OCI-LY1 (cell line): ENCODE measurements around the gene GRHL1.
"Not testable (repeated sequence)": the region's sequence is repeated elsewhere in the genome, so short reads cannot be mapped to it uniquely, and the experiment has no call there.

Experiments
- H2AFZ ChIP-seq: fragments of 200-600 bp; sonication (generic), shearing (Covaris generic); 2 replicates; pipeline ENCODE4 v1.6.0; 2014; ENCODE audit warnings: antibody characterized with exemption, mild to moderate bottlenecking, low read length
- H3F3A ChIP-seq: fragments of 200-600 bp; sonication (generic), shearing (Covaris generic); 2 replicates; pipeline ENCODE4 v1.6.0; 2014; ENCODE audit warnings: mild to moderate bottlenecking, antibody characterized with exemption, low read length, moderate library complexity; ENCODE audit not compliant: insufficient read depth
- H3K27ac ChIP-seq: fragments of 200-600 bp; sonication (generic); 2 replicates; pipeline ENCODE4 v1.5.1; 2014; ENCODE audit warnings: low read length, mixed run types, mild to moderate bottlenecking, low read depth; ENCODE audit not compliant: poor library complexity, severe bottlenecking
- H3K27me3 ChIP-seq: fragments of 200-600 bp; sonication (generic); 2 replicates; pipeline ENCODE4 v1.6.0; 2014; ENCODE audit warnings: antibody characterized with exemption, mild to moderate bottlenecking, low read length, moderate library complexity; ENCODE audit not compliant: insufficient read depth
- H3K36me3 ChIP-seq: fragments of 200-600 bp; sonication (generic); 2 replicates; pipeline ENCODE4 v1.6.1; 2014; ENCODE audit warnings: mild to moderate bottlenecking, antibody characterized with exemption, low read length, moderate library complexity, mixed read lengths; ENCODE audit not compliant: insufficient read depth
- H3K4me1 ChIP-seq: fragments of 200-600 bp; sonication (generic); 2 replicates; pipeline ENCODE4 v1.5.1; 2014; ENCODE audit warnings: mild to moderate bottlenecking, low read length, moderate library complexity; ENCODE audit not compliant: insufficient read depth, severe bottlenecking
- H3K4me2 ChIP-seq: fragments of 200-600 bp; sonication (generic), shearing (Covaris generic); 2 replicates; pipeline ENCODE4 v1.6.1; 2014; ENCODE audit warnings: low read length
- H3K4me3 ChIP-seq: fragments of 200-600 bp; sonication (generic); 2 replicates; pipeline ENCODE4 v1.5.1; 2014; ENCODE audit warnings: low read length, low read depth, mild to moderate bottlenecking, mixed read lengths; ENCODE audit not compliant: poor library complexity, severe bottlenecking
- H3K79me2 ChIP-seq: fragments of 200-600 bp; shearing (Covaris generic); 2 replicates; pipeline ENCODE4 v1.6.1; 2016; ENCODE audit warnings: mixed run types, low read length, mixed read lengths; ENCODE audit not compliant: insufficient read depth
- H3K9ac ChIP-seq: fragments of 200-600 bp; sonication (generic), shearing (Covaris generic); 2 replicates; pipeline ENCODE4 v1.6.1; 2014; ENCODE audit warnings: mild to moderate bottlenecking, low read length, mixed read lengths
- H3K9me2 ChIP-seq: fragments of 200-600 bp; sonication (generic), shearing (Covaris generic); 2 replicates; pipeline ENCODE4 v1.6.1; 2014; ENCODE audit warnings: low read depth, mild to moderate bottlenecking, low read length, mixed read lengths
- H3K9me3 ChIP-seq: fragments of 200-600 bp; shearing (Covaris generic); 2 replicates; pipeline ENCODE4 v1.6.1; 2014; ENCODE audit warnings: low read length, mixed read lengths
- H4K20me1 ChIP-seq: fragments of 200-600 bp; sonication (generic), shearing (Covaris generic); 2 replicates; pipeline ENCODE4 v1.6.0; 2016; ENCODE audit warnings: mild to moderate bottlenecking, low read length; ENCODE audit not compliant: insufficient read depth
- EZH2 ChIP-seq: fragments of 200-600 bp; sonication (generic), shearing (Covaris generic); IDR thresholded peaks from 2 replicates; pipeline ENCODE4 v1.8.0; 2017; ENCODE audit warnings: borderline replicate concordance, mixed run types, mild to moderate bottlenecking, antibody characterized with exemption, low read length, moderate library complexity, mixed read lengths
- TF ChIP-seq, protein P1 (sequence below): fragments of 200-600 bp; sonication (generic), shearing (Covaris generic); IDR thresholded peaks from 2 replicates; pipeline ENCODE4 v1.5.1; 2017; ENCODE audit warnings: mild to moderate bottlenecking, antibody characterized with exemption, low read length, moderate library complexity, mixed read lengths

GRHL1 gene

GRCh38 chr2:10029875-10030223 is 78.4 kb downstream of the GRHL1 start:
- TF ChIP-seq EZH2, result no peak
- TF ChIP-seq, protein P1, sequence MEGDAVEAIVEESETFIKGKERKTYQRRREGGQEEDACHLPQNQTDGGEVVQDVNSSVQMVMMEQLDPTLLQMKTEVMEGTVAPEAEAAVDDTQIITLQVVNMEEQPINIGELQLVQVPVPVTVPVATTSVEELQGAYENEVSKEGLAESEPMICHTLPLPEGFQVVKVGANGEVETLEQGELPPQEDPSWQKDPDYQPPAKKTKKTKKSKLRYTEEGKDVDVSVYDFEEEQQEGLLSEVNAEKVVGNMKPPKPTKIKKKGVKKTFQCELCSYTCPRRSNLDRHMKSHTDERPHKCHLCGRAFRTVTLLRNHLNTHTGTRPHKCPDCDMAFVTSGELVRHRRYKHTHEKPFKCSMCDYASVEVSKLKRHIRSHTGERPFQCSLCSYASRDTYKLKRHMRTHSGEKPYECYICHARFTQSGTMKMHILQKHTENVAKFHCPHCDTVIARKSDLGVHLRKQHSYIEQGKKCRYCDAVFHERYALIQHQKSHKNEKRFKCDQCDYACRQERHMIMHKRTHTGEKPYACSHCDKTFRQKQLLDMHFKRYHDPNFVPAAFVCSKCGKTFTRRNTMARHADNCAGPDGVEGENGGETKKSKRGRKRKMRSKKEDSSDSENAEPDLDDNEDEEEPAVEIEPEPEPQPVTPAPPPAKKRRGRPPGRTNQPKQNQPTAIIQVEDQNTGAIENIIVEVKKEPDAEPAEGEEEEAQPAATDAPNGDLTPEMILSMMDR, result no peak
- Histone ChIP-seq H3K4me3 (no peak overlapping the region), H3K36me3 (no peaks in the 10 kb centered on the region), H3K4me2 (no peak overlapping the region), H3K79me2 (no peaks in the 10 kb centered on the region), H2AFZ (no peak overlapping the region), H4K20me1 (no peaks in the 10 kb centered on the region), H3K9me2 (no peaks in the 10 kb centered on the region), H3K9ac (no peak overlapping the region), H3K4me1 (no peaks in the 10 kb centered on the region), H3K9me3 (no peaks in the 10 kb centered on the region), H3K27ac (no peak overlapping the region), H3F3A (no peaks in the 10 kb centered on the region), H3K27me3 (0 out of 2 replicates have a peak, but pooled peaks cover 5% of the 10 kb centered on the region)

GRCh38 chr2:10030311-10030736 is 78.8 kb downstream of the GRHL1 start:
- Histone ChIP-seq H3K9me3 (no peaks in the 10 kb centered on the region), H3K4me2 (no peak overlapping the region), H3K27me3 (0 out of 2 replicates have a peak, but pooled peaks cover 5% of the 10 kb centered on the region), H3K9ac (no peak overlapping the region), H3K4me3 (no peak overlapping the region), H2AFZ (no peak overlapping the region), H3K36me3 (no peaks in the 10 kb centered on the region), H3F3A (no peaks in the 10 kb centered on the region), H3K9me2 (no peaks in the 10 kb centered on the region), H3K79me2 (no peaks in the 10 kb centered on the region), H4K20me1 (no peaks in the 10 kb centered on the region), H3K27ac (no peak overlapping the region), H3K4me1 (no peaks in the 10 kb centered on the region)
- TF ChIP-seq, protein P1, result no peak
- no peak for TF ChIP-seq EZH2

DNA sequence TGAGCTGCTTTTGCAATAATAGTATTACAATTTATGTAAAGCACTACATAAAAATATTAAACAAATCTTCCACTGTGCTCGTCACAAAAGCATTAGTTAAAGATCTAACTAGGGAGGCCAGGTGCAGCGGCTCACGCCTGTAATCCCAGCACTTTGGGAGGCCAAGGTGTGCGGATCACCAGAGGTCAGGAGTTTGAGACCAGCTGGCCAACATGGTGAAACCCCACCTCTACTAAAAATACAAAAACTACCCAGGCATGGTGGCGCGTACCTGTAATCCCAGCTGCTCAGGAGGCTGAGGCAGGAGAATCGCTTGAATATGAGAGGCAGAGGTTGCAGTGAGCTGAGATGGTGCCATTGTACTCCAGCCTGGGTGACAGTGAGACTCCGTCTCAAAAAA is 79.3 kb downstream of the GRHL1 start:
- not testable (repeated sequence) for H4K20me1 ChIP-seq, H3K4me2 ChIP-seq, H3K36me3 ChIP-seq, H3K4me3 ChIP-seq, H3K9me2 ChIP-seq, H3K27me3 ChIP-seq, H3K79me2 ChIP-seq, H3K27ac ChIP-seq, H3F3A ChIP-seq, H3K9ac ChIP-seq, H2AFZ ChIP-seq, H3K4me1 ChIP-seq, H3K9me3 ChIP-seq

DNA sequence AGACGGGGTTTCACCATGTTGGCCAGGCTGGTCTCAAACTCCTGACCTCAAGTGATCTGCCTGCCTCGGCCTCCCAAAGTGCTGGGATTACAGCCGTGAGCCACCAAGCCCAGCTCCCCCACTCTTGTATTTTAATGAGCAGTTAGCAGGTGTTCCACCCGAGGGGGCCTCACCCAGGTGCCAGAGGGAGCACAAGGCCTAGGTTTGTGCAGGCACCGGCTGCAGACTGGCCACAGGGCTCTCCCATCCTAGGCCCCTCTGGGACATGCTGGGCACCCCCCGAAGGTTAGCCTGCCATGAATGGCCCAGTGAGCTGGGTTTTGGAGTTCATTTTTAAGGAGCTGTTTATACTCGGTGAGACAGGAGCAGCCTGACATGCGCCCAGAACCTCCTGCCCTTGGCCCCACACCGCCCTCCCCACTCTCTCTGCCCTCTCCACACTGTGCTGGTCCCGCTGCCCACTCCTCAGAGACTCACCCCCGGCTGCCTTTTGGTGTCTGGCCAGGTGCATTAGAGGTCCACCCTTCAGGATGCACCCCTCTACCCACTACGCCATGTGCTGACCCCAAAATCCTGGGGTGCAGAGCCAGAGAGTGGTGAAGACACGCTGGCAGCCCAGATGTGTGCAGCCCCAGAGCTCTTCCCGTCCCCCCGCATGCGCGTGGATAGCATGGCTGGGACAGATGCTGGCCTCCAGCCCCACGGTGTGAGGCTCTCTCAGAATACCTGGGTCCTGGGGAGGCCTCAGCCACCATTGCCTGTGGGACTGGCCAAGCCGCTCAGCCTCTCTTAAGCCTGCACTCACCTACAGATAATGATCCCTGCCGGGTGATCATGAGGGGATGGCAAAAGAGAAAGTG is 80.6 kb downstream of the GRHL1 start:
- H3K9me3 ChIP-seq, result no peaks in the 10 kb centered on the region
- H3K4me3 ChIP-seq, result no peak overlapping the region
- 0 out of 2 replicates have a peak, but pooled peaks cover 5% of the 10 kb centered on the region for H3K27me3 ChIP-seq
- no peak overlapping the region for H3K27ac ChIP-seq
- no peaks in the 10 kb centered on the region for H4K20me1 ChIP-seq
- no peak overlapping the region for H3K4me2 ChIP-seq
- H3F3A ChIP-seq, result no peaks in the 10 kb centered on the region
- no peaks in the 10 kb centered on the region for H3K36me3 ChIP-seq
- H2AFZ ChIP-seq, result no peak overlapping the region
- H3K79me2 ChIP-seq, result no peaks in the 10 kb centered on the region
- H3K9ac ChIP-seq, result no peak overlapping the region
- TF ChIP-seq, protein P1, result no peak
- no peak for TF ChIP-seq EZH2
- no peaks in the 10 kb centered on the region for H3K4me1 ChIP-seq
- H3K9me2 ChIP-seq, result no peaks in the 10 kb centered on the region
